HepG2 (cell line): ENCODE measurements around the gene PPM1H. TPM values are rescaled to one million over a fixed set of nuclear protein-coding genes. Genes with fewer than 3 reads are reported as not detected.
A peak's percentile ranks its signal among the peaks of the same experiment; 100 is the strongest.

ENCODE experiments used
- CCAR2 ChIP-seq: fragments of 200-400 bp; formaldehyde crosslinking; optimal IDR thresholded peaks from 2 replicates; pipeline ENCODE3; 2018; ENCODE audit warnings: low read depth, mild to moderate bottlenecking, low read length, moderate library complexity
- CEBPG ChIP-seq: IDR thresholded peaks from 2 replicates; pipeline ENCODE4 v1.6.1; 2016
- GATA4 ChIP-seq: sonication (generic); IDR thresholded peaks from 2 replicates; pipeline ENCODE4 v1.6.1; 2016; ENCODE audit warnings: antibody characterized with exemption, low read depth, borderline replicate concordance
- GATAD2A ChIP-seq: IDR thresholded peaks from 2 replicates; pipeline ENCODE4 v1.6.1; 2016
- MED1 ChIP-seq: sonication (generic); formaldehyde crosslinking; IDR thresholded peaks from 2 replicates; pipeline ENCODE4 v1.4.0; 2020; ENCODE audit warnings: missing genetic modification reagents
- MXD4 ChIP-seq: IDR thresholded peaks from 2 replicates; pipeline ENCODE4 v1.6.1; 2016; ENCODE audit warnings: mild to moderate bottlenecking, missing biosample characterization, missing genetic modification reagents
- NFYB ChIP-seq: sonication (generic); formaldehyde crosslinking; IDR thresholded peaks from 2 replicates; pipeline ENCODE4 v1.4.0; 2020; ENCODE audit warnings: missing genetic modification reagents
- NFYC ChIP-seq: IDR thresholded peaks from 2 replicates; pipeline ENCODE4 v1.6.1; 2016; ENCODE audit warnings: missing genetic modification reagents, missing compliant biosample characterization
- NR2F1 ChIP-seq, 2 experiments: fragments of 450-650 bp in 1 of 2; formaldehyde crosslinking in 1 of 2; IDR thresholded peaks; 2 replicates each; pipeline versions ENCODE4 v1.5.0 to v1.6.1; 2016 to 2020; ENCODE audit warnings: mild to moderate bottlenecking in 1 of 2, missing compliant biosample characterization in 1 of 2, missing genetic modification reagents in 1 of 2, moderate library complexity in 1 of 2
- PATZ1 ChIP-seq: sonication (generic); formaldehyde crosslinking; IDR thresholded peaks from 2 replicates; pipeline ENCODE4 v1.4.0; 2020; ENCODE audit warnings: missing genetic modification reagents
- POLR2AphosphoS5 ChIP-seq: IDR thresholded peaks from 2 replicates; pipeline ENCODE4 v1.6.1; 2012; ENCODE audit warnings: low read depth, low read length
- RBM39 ChIP-seq: fragments of 200-400 bp; formaldehyde crosslinking; IDR thresholded peaks from one replicate; pipeline ENCODE4 v1.6.1; 2018; ENCODE audit warnings: antibody characterized with exemption, mild to moderate bottlenecking, low read depth, low read length; ENCODE audit not compliant: poor library complexity, severe bottlenecking
- RELA ChIP-seq: sonication (generic); formaldehyde crosslinking; IDR thresholded peaks from 2 replicates; pipeline ENCODE4 v1.4.0; 2020; ENCODE audit warnings: missing genetic modification reagents
- SALL1 ChIP-seq: sonication (generic); formaldehyde crosslinking; IDR thresholded peaks from 2 replicates; pipeline ENCODE4 v1.8.0; 2022; ENCODE audit warnings: mild to moderate bottlenecking, missing genetic modification reagents
- SNAI1 ChIP-seq: sonication (generic); formaldehyde crosslinking; IDR thresholded peaks from 2 replicates; pipeline ENCODE4 v1.5.0; 2020; ENCODE audit warnings: mild to moderate bottlenecking, missing genetic modification reagents, borderline replicate concordance
- SSRP1 ChIP-seq: IDR thresholded peaks from 2 replicates; pipeline ENCODE4 v1.6.1; 2016; ENCODE audit warnings: control low read depth
- TFAP4 ChIP-seq: sonication (generic); IDR thresholded peaks from 2 replicates; pipeline ENCODE4 v1.6.1; 2016; ENCODE audit warnings: low read depth, borderline replicate concordance
- USF2 ChIP-seq, 2 experiments: sonication (generic) in 1 of 2; formaldehyde crosslinking in 1 of 2; IDR thresholded peaks; 2 replicates each; pipeline versions ENCODE4 v1.5.1 to v1.6.1; 2011 to 2020; ENCODE audit warnings: borderline replicate concordance in 1 of 2, low read depth in 1 of 2, low read length in 1 of 2, mild to moderate bottlenecking in 1 of 2, missing genetic modification reagents in 1 of 2, moderate library complexity in 1 of 2
- ZBTB20 ChIP-seq: sonication (generic); formaldehyde crosslinking; IDR thresholded peaks from 2 replicates; pipeline ENCODE4 v1.8.1; 2023; ENCODE audit warnings: missing genetic modification reagents, low read depth, mild to moderate bottlenecking, borderline replicate concordance
- ZNF251 ChIP-seq: sonication (generic); formaldehyde crosslinking; IDR thresholded peaks from 2 replicates; pipeline ENCODE4 v1.9.0; 2021; ENCODE audit warnings: mild to moderate bottlenecking, missing genetic modification reagents
- ZNF496 ChIP-seq: sonication (generic); formaldehyde crosslinking; IDR thresholded peaks from 2 replicates; pipeline ENCODE4 v1.8.1; 2023; ENCODE audit warnings: mild to moderate bottlenecking, moderate library complexity, missing genetic modification reagents; ENCODE audit not compliant: insufficient replicate concordance
- polyA plus RNA-seq, 8 experiments: library from polyadenylated mRNA; depleted of rRNA in 3 of 8; stranded (reverse) in 7 of 8; unstranded in 1 of 8; fragments of >200 nt; fragmentation: Illumina TruSeq in 4 of 8; extraction: Trizol in 4 of 8; gene quantifications; 2 replicates each; pipeline versions ENCODE4 v1.2.1 to v1.2.3, GENCODE V29; 2011 to 2016; ENCODE audit warnings: low read depth in 4 of 8, missing spikeins in 1 of 8, mixed read lengths in 1 of 8; ENCODE audit not compliant: insufficient read depth in 1 of 8
- total RNA-seq, 5 experiments: library from RNA; depleted of rRNA; stranded (reverse); fragments of >200 nt; fragmentation: Illumina TruSeq; extraction: Trizol; gene quantifications; 2 replicates each; pipeline ENCODE4 v1.2.3, GENCODE V29; 2016; ENCODE audit warnings: low read depth in 1 of 5
- TF ChIP-seq, protein P1 (sequence below): sonication (generic); formaldehyde crosslinking; IDR thresholded peaks from 2 replicates; pipeline ENCODE4 v1.5.0; 2020; ENCODE audit warnings: mild to moderate bottlenecking, missing genetic modification reagents, borderline replicate concordance
- TF ChIP-seq, protein P2 (sequence below): IDR thresholded peaks from 2 replicates; pipeline ENCODE4 v1.6.1; 2016; ENCODE audit warnings: mild to moderate bottlenecking

The PPM1H gene
- total and polyA plus RNA-seq, 2 of the 13 experiments (the other 11 are each of a cell fraction or from before 2014, with no cell fraction given), result 29.1 to 38.1 TPM

- TF ChIP-seq USF2 (IDR thresholded peaks at IDR 0.05; ENCODE audit: low read depth, low read length) (no peak), USF2 (CRISPR knock-in tag; IDR thresholded peaks at IDR 0.05; ENCODE audit: borderline replicate concordance) (no peak), SSRP1 (CRISPR knock-in tag) (0 out of 2 replicates have a peak, but pooled peaks have one; percentile 10), RBM39 (no peak), ZBTB20 (no peak), MED1 (CRISPR knock-in tag) (0 out of 2 replicates have a peak, but pooled peaks have one; percentile 3), GATAD2A (CRISPR knock-in tag) (no peak), PATZ1 (CRISPR knock-in tag) (0 out of 2 replicates have a peak, but pooled peaks have one; percentile 20), GATA4 (no peak), SALL1 (CRISPR knock-in tag) (peak; percentile 23; the same call in 1 of the 2 replicates), RELA (CRISPR knock-in tag) (no peak), CEBPG (no peak), POLR2AphosphoS5 (peak; percentile 45; the same call in 1 of the 2 replicates), NR2F1 (CRISPR knock-in tag; IDR thresholded peaks at IDR 0.05) (no peak), TFAP4 (no peak), ZNF251 (CRISPR knock-in tag) (no peak), MXD4 (CRISPR knock-in tag) (no peak), NFYB (CRISPR knock-in tag) (peak; percentile 80), NFYC (CRISPR knock-in tag) (peak; percentile 81), ZNF496 (CRISPR knock-in tag) (no peak), CCAR2 (no peak), SNAI1 (CRISPR knock-in tag) (0 out of 2 replicates have a peak, but pooled peaks have one; percentile 32)
- TF ChIP-seq, protein P1, sequence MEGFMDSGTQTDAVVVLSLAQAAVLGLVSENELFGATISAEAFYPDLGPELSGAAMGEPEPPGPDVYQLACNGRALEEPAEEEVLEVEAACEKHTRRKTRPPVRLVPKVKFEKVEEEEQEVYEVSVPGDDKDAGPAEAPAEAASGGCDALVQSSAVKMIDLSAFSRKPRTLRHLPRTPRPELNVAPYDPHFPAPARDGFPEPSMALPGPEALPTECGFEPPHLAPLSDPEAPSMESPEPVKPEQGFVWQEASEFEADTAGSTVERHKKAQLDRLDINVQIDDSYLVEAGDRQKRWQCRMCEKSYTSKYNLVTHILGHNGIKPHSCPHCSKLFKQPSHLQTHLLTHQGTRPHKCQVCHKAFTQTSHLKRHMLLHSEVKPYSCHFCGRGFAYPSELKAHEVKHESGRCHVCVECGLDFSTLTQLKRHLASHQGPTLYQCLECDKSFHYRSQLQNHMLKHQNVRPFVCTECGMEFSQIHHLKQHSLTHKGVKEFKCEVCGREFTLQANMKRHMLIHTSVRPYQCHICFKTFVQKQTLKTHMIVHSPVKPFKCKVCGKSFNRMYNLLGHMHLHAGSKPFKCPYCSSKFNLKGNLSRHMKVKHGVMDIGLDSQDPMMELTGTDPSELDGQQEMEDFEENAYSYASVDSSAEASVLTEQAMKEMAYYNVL (CRISPR knock-in tag), result 0 out of 2 replicates have a peak, but pooled peaks have one; percentile 17
- TF ChIP-seq, protein P2, sequence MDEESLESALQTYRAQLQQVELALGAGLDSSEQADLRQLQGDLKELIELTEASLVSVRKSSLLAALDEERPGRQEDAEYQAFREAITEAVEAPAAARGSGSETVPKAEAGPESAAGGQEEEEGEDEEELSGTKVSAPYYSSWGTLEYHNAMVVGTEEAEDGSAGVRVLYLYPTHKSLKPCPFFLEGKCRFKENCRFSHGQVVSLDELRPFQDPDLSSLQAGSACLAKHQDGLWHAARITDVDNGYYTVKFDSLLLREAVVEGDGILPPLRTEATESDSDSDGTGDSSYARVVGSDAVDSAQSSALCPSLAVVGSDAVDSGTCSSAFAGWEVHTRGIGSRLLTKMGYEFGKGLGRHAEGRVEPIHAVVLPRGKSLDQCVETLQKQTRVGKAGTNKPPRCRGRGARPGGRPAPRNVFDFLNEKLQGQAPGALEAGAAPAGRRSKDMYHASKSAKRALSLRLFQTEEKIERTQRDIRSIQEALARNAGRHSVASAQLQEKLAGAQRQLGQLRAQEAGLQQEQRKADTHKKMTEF (CRISPR knock-in tag), result 0 out of 2 replicates have a peak, but pooled peaks have one; percentile 9
Observed at GRCh38 chr12:62933220-62933601, 1.7 kb downstream of the PPM1H start (continued).
